Right lobe of liver (tissue), 4 donors: ENCODE data around the gene SLC30A2.

Source experiments
- POLR2A ChIP-seq: fragments of 450-650 bp; IDR thresholded peaks from one replicate; pipeline ENCODE4 v1.6.1; 2017; ENCODE audit warnings: antibody characterized with exemption, mild to moderate bottlenecking
- TF ChIP-seq, protein P1 (sequence below), 4 donors: fragments of 200-600 bp in 3 of 4; fragments of 450-650 bp in 1 of 4; IDR thresholded peaks; one replicate each; pipeline versions ENCODE4 v1.5.1 to v1.8.0; 2016 to 2022; ENCODE audit warnings: antibody characterized with exemption in 4 of 4, mild to moderate bottlenecking in 2 of 4
- donor health status: DM: no; HTN: no; CAD: no.
- donor health status: DM: no; HTN: no; CAD: no.
- donor health status: DM: no; HTN: yes; CAD: no.

DNA sequence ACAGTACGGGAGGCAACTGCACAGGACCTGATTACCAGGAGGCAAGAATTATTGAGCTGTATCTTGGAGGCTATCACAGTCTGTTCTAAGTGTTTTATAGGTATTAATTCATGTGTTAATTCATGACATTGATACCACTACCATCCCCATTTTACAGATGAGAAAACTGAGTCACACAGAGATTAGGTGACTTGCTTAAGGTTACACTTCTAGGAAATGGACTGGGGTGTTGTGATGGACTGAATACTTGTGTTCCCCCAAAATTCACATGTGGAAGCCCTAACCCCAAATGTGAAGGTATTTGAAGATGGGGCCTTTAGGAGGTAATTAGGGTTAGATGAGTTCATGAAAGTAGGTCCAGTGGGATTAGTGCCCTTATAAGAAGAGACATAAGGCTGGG lies 31.6 kb upstream of the SLC30A2 start:
- no peak for TF ChIP-seq POLR2A
- TF ChIP-seq, protein P1, sequence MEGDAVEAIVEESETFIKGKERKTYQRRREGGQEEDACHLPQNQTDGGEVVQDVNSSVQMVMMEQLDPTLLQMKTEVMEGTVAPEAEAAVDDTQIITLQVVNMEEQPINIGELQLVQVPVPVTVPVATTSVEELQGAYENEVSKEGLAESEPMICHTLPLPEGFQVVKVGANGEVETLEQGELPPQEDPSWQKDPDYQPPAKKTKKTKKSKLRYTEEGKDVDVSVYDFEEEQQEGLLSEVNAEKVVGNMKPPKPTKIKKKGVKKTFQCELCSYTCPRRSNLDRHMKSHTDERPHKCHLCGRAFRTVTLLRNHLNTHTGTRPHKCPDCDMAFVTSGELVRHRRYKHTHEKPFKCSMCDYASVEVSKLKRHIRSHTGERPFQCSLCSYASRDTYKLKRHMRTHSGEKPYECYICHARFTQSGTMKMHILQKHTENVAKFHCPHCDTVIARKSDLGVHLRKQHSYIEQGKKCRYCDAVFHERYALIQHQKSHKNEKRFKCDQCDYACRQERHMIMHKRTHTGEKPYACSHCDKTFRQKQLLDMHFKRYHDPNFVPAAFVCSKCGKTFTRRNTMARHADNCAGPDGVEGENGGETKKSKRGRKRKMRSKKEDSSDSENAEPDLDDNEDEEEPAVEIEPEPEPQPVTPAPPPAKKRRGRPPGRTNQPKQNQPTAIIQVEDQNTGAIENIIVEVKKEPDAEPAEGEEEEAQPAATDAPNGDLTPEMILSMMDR (IDR thresholded peaks at IDR 0.05), result no peak
